HG02798 (cell line): ENCODE data around the gene IL1A.

Experiments
- ATAC-seq: cut with Tn5 transposase; IDR thresholded peaks from one replicate; pipeline ENCODE4 v1.9.1; 2021; ENCODE audit warnings: mild to moderate bottlenecking; ENCODE audit not compliant: unreplicated experiment, poor library complexity

IL1A gene

GRCh38 chr2:112819081-112819480, 34.8 kb upstream of the IL1A start:
- no peak for ATAC-seq

DNA sequence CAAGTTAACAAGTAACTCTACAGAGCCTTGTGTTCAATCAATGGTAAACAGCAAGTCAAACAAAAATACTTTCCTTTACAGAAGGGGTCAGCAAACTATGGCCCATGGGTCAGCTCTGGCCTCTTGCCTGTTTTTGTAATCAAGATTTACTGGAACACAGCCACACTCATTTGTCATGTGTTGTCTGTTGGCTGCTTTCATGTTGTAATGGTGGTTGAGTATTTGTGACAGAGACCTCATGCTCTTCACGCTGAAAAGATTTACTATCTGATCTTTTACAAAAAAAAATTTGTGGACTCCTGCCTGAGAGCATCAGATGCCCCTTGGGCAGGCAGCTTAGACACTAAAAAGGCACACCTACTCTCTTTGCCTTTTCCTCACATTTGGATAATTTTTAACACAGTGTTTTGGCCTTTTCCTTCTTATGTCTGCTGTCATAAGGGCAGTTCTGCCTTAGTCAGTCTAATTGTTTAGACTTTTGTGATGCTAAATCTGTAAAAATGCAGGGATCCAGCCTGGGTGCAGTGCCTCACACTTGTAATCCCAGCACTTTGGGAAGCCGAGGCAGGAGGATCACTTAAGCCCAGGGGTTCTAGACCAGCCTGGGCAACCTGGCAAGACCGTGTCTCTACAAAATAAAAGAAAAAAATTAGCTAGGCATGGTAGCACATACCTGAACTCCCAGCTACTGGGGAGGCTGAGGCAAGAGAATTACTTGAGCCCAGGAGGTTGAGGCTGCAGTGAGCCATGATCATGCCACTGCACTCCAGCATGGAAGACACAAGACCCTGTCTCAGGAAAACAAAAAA, 34.0 kb upstream of the IL1A start:
- no peak for ATAC-seq

DNA sequence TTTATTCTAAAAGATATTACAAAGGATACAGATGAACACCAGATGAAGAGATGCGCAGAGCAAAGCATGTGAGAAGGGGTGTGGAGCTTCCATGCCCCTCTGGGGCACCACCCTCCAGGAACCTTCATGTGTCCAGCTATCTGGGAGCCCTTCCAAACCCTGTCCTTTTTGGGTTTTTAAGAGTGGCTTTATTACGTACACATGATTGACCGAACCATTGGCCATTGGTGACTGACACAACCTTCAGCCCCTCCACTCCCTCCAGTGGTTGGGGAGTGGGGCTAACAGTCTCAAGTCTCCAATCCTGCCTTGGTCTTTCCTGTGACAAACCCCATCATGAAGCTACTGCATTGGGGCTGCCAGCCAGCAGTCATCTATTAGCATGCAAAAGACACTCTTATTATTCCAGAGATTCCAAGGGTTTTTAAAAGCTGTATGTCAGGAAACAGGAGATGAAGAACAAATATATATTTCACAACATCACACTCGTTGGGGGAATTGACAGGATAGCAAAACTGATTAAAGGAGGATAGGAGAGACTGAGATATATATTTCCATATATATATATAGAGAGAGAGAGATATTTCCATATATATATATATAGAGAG, 32.9 kb upstream of the IL1A start:
- no peak for ATAC-seq

GRCh38 chr2:112814278-112814677, 30.0 kb upstream of the IL1A start:
- no peak for ATAC-seq

- no peak for ATAC-seq
These were observed 29.1 kb upstream of the IL1A start for GRCh38 chr2:112813280-112813966.

DNA sequence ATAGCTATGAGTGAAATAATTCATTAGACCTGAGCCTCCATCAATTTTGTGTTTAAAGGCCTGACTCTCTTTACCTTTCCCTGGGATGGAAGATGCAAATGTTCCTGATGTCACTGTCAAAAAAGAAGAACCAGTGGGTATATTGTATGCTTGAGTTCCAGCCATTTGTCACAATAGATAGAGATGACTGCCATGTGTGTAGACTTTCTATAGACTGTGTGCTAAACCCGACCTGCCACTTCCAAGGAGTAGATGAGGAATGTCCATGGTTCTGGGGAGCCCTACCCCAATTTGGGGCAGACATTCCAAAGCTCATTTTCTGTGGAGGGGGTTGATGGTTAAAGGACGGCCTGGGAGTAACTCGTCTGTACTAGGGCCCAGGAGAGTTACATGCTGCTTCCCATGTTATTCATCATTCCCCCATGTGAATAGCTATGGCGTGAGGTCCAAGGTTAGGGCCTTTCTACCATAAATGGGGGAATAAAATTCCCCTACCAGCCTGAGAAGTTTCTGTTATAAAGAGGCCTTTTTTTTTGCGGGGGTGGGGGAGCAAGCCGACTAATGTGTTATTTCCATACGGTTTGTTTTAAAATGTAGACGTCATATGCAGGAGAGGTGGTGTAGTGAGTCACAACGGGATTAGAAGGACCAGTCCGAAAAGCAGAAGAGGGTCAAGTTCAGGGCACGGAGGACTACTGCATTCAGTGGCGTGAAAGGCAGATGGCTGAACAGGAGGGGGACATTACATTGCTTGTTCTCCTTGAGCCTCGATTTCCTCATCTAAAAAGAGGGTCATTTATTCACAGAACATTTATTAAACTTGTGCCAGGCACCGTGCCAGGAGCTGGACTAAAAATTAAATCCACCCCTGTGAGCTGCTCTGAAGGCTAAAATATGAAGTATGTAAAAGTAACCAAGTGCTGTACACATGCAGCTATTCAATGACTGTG, 28.3 kb upstream of the IL1A start:
- peak; percentile 60 for ATAC-seq

DNA sequence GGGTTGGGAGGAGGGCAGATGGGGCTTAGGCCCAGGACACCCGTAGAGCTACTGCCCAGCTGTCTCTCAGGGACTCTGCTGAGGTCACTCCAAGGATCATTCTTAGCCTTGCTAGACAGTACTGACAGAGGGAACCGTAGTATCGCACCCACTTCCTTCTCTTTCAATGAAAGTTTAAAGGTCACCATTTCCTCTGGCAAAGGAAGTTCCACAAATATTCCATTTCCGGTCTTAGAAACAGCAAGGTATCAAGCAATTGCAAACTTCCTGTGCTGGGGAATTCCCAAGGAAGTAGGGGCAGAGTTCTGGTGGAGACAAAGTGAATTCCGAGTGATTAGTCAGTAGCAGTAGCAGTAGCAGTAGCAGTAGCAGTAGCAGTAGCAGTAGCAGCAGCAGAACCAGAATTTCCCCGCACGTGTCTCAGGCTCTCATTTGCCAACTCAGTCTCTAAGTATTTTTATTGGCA, 27.6 kb upstream of the IL1A start:
- ATAC-seq, result no peak

- ATAC-seq, result no peak
These were observed 27.1 kb upstream of the IL1A start for GRCh38 chr2:112811276-112811831.

DNA sequence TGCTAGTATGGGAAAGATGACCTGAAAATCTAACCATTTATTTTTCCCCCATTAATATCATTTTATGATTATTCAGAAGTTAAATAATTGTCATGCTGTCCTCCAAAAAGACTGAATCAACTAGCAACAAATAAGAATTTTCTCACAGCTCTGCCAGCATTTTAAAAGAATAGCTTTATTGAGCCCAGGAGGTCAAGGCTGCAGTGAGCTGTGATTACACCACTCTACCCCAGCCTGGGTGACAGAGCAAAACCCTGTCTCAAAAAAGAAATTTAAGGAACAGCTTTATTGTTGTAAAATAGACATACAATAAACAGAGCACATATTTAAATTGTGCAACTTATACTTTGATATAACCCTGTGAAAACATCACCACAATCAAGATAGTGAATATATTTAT, 24.8 kb upstream of the IL1A start:
- ATAC-seq, result no peak

DNA sequence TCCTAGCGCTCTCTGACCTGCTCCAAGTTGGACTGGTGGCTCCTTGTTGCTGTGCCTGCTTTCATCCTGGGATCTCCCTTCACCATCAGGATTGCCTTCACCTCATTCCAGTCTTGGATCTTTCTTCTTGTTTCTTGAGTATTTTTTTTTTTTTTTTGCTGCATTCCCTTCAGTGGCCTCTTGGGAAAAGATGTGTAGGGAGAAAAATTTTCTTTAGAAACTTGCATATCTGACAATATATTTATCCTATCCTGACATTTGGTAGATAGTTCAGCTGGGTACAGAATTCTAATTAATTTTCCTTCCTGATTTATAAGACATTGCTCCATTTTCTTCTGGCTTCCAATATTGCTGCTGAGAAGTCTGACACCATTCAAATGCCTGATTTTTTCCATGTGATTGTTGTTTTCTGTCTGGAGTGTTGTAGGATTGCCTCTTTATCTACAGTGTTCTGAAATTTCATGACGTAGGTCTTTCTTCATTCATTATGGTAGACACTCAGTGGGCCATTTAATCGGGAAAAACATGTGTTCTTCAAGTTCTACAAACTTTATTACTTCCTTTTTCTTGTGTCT, 23.0 kb upstream of the IL1A start:
- ATAC-seq, result no peak

- ATAC-seq, result peak; percentile 78
These were observed 21.2 kb upstream of the IL1A start for GRCh38 chr2:112805542-112805941.

DNA sequence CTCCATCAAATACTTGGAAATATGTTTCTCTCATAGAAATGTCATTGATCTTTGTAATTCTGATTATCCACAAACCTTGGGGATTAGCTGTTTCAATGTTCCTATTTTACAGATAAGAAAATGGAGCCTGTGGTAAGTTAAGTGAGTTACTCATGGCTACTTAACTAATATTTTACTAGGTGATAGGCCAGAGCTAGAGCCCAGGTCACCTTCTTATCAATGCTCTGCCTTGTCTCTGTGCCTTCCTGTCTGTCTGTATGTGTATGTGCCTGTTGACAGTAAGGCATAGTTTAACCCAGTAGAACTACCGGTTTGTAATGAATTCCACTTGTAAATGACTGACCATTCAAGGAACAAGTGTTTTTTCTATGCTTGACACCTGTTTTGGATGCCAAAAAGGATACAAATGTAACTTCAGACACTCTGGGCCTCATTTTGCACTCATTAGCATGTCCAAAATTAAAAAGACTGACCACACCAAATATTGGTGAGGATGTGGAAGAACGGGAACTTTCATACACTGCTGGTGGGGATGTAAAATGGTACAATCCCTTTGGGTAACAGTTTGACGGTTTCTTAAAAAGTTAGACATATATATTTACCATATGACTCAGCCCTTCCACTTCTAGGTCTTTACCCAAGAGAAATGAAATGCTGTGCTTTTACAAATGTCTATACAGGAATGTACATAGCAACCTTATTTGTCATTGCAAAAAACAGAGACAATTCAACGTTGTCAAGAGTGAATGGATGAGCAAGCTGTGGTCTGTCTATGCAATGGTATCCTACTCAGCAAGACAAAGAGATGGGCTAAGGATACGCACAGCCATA, 19.6 kb upstream of the IL1A start:
- ATAC-seq, result peak; percentile 42

DNA sequence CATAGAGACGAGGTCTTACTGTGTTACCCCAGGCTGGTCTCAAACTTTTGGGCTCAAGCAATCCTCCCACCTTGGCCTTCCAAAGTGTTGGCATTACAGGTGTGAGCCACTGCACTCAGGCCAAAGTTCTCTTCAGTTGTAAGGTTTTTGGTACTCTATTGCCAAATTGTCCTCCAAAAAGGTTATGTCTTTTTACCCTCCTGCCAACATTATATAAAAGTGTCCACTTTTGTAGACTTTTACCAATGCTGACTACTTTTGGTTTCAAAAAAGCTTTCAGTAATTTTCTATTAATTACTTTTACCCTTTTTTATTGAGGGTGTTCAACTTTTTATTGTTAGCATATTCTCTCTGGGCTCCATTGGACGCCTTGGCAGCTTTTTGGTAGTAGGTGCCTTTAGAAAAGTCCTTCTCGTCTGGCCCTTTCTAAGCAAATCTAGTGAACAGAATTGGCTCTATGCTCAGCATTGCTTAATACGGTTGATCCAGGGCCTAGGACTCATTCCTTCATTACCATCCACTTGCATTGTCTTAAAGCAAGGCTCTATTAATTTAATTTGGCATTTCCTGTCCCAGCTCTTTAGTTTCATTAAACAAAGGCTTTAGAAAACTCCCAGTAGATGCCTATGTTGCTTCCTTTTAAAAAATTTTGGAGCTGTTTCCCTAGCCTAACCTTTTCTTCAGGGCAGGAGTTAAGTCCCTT, 16.7 kb upstream of the IL1A start:
- ATAC-seq, result no peak

DNA sequence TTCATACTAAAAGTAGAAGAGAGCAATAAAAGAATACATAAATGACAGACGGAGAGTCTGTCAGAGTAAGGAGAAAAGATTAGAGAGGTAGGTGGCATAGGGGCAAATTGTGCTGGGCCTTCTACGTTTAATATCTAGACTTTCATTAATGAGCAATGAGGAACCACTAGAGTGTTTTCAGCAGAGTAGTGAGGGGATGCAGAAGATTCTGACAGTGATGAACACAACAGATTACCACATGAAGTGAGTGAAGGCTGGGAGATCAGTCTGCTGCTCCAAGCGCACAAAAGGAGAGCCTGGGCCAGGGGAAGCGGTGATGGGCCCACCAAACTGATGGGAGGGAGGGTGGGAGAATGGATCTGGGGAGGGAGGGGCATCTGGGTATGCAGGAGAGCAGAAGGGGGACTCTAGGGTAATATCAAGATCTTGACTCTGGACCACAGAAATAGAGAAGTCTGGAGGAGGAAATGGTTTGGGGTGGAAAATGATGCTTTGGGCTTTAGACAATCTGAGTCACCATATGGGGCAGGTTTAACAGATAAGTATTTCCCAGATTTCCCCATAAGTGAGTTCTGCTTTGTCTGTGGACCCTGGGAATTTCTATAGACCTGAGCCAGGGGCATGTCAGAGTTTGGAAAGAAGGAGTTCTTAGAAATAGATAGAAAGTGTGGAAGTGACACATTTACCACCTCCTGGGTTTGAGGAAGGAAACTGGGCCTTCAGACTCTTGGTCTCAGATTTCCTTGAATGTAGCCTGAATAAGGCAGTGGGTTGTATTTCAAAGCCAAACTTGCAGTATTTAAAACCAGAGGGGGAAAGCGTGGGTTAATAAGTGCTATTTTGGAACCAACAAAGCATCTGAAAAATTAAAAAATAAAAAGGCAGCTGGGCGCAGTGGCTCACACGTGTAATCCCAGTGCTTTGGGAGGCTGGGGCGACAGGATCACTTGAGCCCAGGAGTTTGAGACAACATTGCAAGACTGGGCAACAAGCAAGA, 15.0 kb upstream of the IL1A start:
- ATAC-seq, result no peak

DNA sequence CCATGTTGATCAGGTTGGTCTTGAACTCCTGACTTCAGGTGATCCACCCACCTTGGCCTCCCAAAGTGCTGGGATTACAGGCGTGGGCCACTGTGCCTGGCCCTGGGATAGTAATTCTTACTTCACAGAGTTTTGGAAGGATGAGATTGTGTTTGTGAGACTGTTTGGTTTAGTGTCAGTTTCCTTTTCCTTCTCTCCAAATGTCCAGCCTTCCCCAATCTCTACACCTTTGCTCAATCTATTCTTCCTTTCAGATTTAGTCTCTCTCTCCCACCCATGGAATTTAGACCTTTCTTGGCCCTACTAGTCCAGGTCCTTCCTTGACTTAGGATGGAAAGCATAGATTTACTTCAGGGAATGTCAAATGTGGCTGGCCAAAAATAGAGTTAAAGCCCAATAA, 12.2 kb upstream of the IL1A start:
- no peak for ATAC-seq

- no peak for ATAC-seq
These were observed 11.5 kb upstream of the IL1A start for GRCh38 chr2:112795774-112796173.

- no peak for ATAC-seq
These were observed 10.5 kb upstream of the IL1A start for GRCh38 chr2:112794841-112795240.
